Sigmoid colon (tissue), 4 donors: ENCODE results near the gene FPR2.
"Not testable (repeated sequence)": the region's sequence is repeated elsewhere in the genome, so short reads cannot be mapped to it uniquely, and the experiment has no call there.

Experiments used
- POLR2A ChIP-seq, 2 donors: fragments of 450-650 bp; IDR thresholded peaks; one replicate each; pipeline ENCODE4 v1.6.1; 2016; ENCODE audit warnings: antibody characterized with exemption in 2 of 2, mild to moderate bottlenecking in 2 of 2, moderate library complexity in 2 of 2
- POLR2AphosphoS5 ChIP-seq, 4 donors: sonication (generic); formaldehyde crosslinking; IDR thresholded peaks; one replicate each; pipeline ENCODE4 v1.6.1; 2017; ENCODE audit warnings: antibody characterized with exemption in 4 of 4
- TF ChIP-seq, protein P1 (sequence below), 4 experiments: fragments of 450-650 bp in 3 of 4; fragments of 200-600 bp in 1 of 4; IDR thresholded peaks; one replicate each; pipeline ENCODE4 v1.5.1; 2016 to 2019; ENCODE audit warnings: antibody characterized with exemption in 4 of 4, mild to moderate bottlenecking in 3 of 4, moderate library complexity in 2 of 4

GRCh38 chr19:51738523-51738922 lies 22.5 kb upstream of the FPR2 start:
- TF ChIP-seq, protein P1, sequence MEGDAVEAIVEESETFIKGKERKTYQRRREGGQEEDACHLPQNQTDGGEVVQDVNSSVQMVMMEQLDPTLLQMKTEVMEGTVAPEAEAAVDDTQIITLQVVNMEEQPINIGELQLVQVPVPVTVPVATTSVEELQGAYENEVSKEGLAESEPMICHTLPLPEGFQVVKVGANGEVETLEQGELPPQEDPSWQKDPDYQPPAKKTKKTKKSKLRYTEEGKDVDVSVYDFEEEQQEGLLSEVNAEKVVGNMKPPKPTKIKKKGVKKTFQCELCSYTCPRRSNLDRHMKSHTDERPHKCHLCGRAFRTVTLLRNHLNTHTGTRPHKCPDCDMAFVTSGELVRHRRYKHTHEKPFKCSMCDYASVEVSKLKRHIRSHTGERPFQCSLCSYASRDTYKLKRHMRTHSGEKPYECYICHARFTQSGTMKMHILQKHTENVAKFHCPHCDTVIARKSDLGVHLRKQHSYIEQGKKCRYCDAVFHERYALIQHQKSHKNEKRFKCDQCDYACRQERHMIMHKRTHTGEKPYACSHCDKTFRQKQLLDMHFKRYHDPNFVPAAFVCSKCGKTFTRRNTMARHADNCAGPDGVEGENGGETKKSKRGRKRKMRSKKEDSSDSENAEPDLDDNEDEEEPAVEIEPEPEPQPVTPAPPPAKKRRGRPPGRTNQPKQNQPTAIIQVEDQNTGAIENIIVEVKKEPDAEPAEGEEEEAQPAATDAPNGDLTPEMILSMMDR (IDR thresholded peaks at IDR 0.05), result not testable (repeated sequence)
- TF ChIP-seq POLR2AphosphoS5, POLR2A (IDR thresholded peaks at IDR 0.05): not testable (repeated sequence)
